ENCODE results near the gene TMEM178B.

DNA sequence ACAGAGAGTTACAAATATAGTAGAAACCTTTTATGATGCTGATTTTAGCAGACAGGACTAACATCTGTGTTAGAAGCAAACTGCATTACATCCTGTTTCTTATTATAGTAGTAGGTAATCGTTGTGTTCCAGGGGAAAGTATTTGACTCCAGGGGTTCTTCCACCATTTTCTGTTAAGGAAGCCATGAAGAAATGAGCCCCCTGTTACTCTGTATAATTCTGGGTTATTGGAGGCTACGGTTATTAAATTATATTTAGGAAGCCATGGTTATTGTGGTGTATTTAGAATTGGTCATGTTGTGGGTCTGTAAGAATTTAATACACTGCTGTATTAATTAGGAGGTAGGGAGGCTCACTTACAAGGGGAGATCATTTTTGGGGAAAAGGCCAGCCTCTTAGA lies 301.6 kb downstream of the TMEM178B start:
- TF ChIP-seq, protein P1, sequence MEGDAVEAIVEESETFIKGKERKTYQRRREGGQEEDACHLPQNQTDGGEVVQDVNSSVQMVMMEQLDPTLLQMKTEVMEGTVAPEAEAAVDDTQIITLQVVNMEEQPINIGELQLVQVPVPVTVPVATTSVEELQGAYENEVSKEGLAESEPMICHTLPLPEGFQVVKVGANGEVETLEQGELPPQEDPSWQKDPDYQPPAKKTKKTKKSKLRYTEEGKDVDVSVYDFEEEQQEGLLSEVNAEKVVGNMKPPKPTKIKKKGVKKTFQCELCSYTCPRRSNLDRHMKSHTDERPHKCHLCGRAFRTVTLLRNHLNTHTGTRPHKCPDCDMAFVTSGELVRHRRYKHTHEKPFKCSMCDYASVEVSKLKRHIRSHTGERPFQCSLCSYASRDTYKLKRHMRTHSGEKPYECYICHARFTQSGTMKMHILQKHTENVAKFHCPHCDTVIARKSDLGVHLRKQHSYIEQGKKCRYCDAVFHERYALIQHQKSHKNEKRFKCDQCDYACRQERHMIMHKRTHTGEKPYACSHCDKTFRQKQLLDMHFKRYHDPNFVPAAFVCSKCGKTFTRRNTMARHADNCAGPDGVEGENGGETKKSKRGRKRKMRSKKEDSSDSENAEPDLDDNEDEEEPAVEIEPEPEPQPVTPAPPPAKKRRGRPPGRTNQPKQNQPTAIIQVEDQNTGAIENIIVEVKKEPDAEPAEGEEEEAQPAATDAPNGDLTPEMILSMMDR (IDR thresholded peaks at IDR 0.05 in 4 of 5, conservative IDR thresholded peaks at IDR 0.05 in 1 of 5): no peak
- TF ChIP-seq POLR2A (IDR thresholded peaks at IDR 0.05): no peak
